Osteocyte (in vitro differentiated cells): Measurements from ENCODE around the gene DYNLRB2. TPM values are rescaled to one million over a fixed set of nuclear protein-coding genes. Genes with fewer than 3 reads are reported as not detected.

Source experiments
- DNase-seq: peaks from one replicate; pipeline ENCODE4 v3.0.0; 2021; ENCODE audit warnings: mixed read lengths; ENCODE audit not compliant: unreplicated experiment; ENCODE audit errors: extremely low spot score
- H3K27ac Mint-ChIP-seq: one replicate; pipeline ENCODE4 v1.8.0; 2021; ENCODE audit warnings: mild to moderate bottlenecking, mixed read lengths; ENCODE audit not compliant: unreplicated experiment
- H3K27me3 Mint-ChIP-seq: one replicate; pipeline ENCODE4 v1.8.0; 2021; ENCODE audit warnings: mixed read lengths; ENCODE audit not compliant: unreplicated experiment
- H3K36me3 Mint-ChIP-seq: one replicate; pipeline ENCODE4 v1.8.0; 2021; ENCODE audit warnings: mixed read lengths; ENCODE audit not compliant: unreplicated experiment
- H3K4me1 Mint-ChIP-seq: one replicate; pipeline ENCODE4 v1.8.0; 2021; ENCODE audit warnings: mixed read lengths; ENCODE audit not compliant: unreplicated experiment
- H3K4me3 Mint-ChIP-seq: one replicate; pipeline ENCODE4 v1.8.0; 2021; ENCODE audit warnings: mild to moderate bottlenecking, moderate library complexity, mixed read lengths; ENCODE audit not compliant: unreplicated experiment
- H3K9me3 Mint-ChIP-seq: one replicate; pipeline ENCODE4 v1.8.0; 2021; ENCODE audit warnings: mixed read lengths; ENCODE audit not compliant: unreplicated experiment
- CTCF ChIP-seq: fragments of 200-600 bp; sonication (generic); IDR thresholded peaks from 2 replicates; pipeline ENCODE4 v1.5.0; 2021; ENCODE audit warnings: antibody characterized with exemption, mild to moderate bottlenecking, moderate library complexity
- total RNA-seq: library from RNA; stranded (reverse); gene quantifications from 2 replicates; pipeline ENCODE4 v1.2.1, GENCODE V29; 2021

DYNLRB2 gene
- total RNA-seq, 1 donor from 2014 or later, result not detected

GRCh38 chr16:80518436-80518835 lies 22.4 kb upstream of the DYNLRB2 start:
- Mint-ChIP-seq H3K27me3 (peaks cover 41% of the 10 kb centered on the region), H3K4me1 (no peaks in the 10 kb centered on the region), H3K9me3 (no peaks in the 10 kb centered on the region), H3K36me3 (no peaks in the 10 kb centered on the region), H3K4me3 (no peak overlapping the region), H3K27ac (no peak overlapping the region)
- TF ChIP-seq CTCF, result no peak
- no peak for DNase-seq

- peaks cover 45% of the 10 kb centered on the region for H3K27me3 Mint-ChIP-seq
- no peak for TF ChIP-seq CTCF
- H3K27ac Mint-ChIP-seq, result no peak overlapping the region
- H3K4me3 Mint-ChIP-seq, result no peak overlapping the region
- H3K36me3 Mint-ChIP-seq, result no peaks in the 10 kb centered on the region
- no peaks in the 10 kb centered on the region for H3K4me1 Mint-ChIP-seq
- no peak for DNase-seq
- H3K9me3 Mint-ChIP-seq, result no peaks in the 10 kb centered on the region
Measured at GRCh38 chr16:80519189-80519588, 21.6 kb upstream of the DYNLRB2 start.

GRCh38 chr16:80525420-80525819 lies 15.4 kb upstream of the DYNLRB2 start:
- no peak overlapping the region for H3K4me3 Mint-ChIP-seq
- no peak overlapping the region for H3K27ac Mint-ChIP-seq
- no peaks in the 10 kb centered on the region for H3K4me1 Mint-ChIP-seq
- H3K36me3 Mint-ChIP-seq, result no peaks in the 10 kb centered on the region
- H3K27me3 Mint-ChIP-seq, result peaks cover 56% of the 10 kb centered on the region
- H3K9me3 Mint-ChIP-seq, result no peaks in the 10 kb centered on the region
- no peak for TF ChIP-seq CTCF
- no peak for DNase-seq

- H3K36me3 Mint-ChIP-seq, result no peaks in the 10 kb centered on the region
- DNase-seq, result no peak
- peak; percentile 92 for TF ChIP-seq CTCF
- peaks cover 62% of the 10 kb centered on the region for H3K27me3 Mint-ChIP-seq
- no peak overlapping the region for H3K27ac Mint-ChIP-seq
- H3K4me3 Mint-ChIP-seq, result no peak overlapping the region
- H3K9me3 Mint-ChIP-seq, result no peaks in the 10 kb centered on the region
- H3K4me1 Mint-ChIP-seq, result no peaks in the 10 kb centered on the region
Measured at GRCh38 chr16:80526418-80527061, 14.3 kb upstream of the DYNLRB2 start.

GRCh38 chr16:80527297-80527696 lies 13.5 kb upstream of the DYNLRB2 start:
- Mint-ChIP-seq H3K27me3 (peaks cover 65% of the 10 kb centered on the region), H3K27ac (no peak overlapping the region), H3K4me1 (no peaks in the 10 kb centered on the region), H3K9me3 (no peaks in the 10 kb centered on the region), H3K4me3 (no peak overlapping the region), H3K36me3 (no peaks in the 10 kb centered on the region)
- DNase-seq, result no peak
- TF ChIP-seq CTCF, result peak; percentile 25
